Daoy (cell line): ENCODE measurements around the gene AFAP1. TPM values are rescaled to one million over a fixed set of nuclear protein-coding genes. Genes with fewer than 3 reads are reported as not detected.

Experiments
- DNase-seq: peaks from one replicate; pipeline ENCODE4 v3.0.0-alpha.2; 2015; ENCODE audit warnings: low read depth
- total RNA-seq: library from RNA; depleted of rRNA; stranded (reverse); fragments of >200 nt; shearing (Covaris generic); gene quantifications from 2 replicates; pipeline ENCODE4 v1.2.3, GENCODE V29; 2014

Gene AFAP1
- total RNA-seq, 1 experiment from 2014 or later, result 42.0 TPM

- DNase-seq, result no peak
Measured at GRCh38 chr4:7739077-7739917, 200.4 kb downstream of the AFAP1 start.

GRCh38 chr4:7738458-7739076 is 201.1 kb downstream of the AFAP1 start:
- no peak for DNase-seq

- DNase-seq, result no peak
Measured at GRCh38 chr4:7737752-7738457, 201.8 kb downstream of the AFAP1 start.

- no peak for DNase-seq
Measured at GRCh38 chr4:7737268-7737645, 202.4 kb downstream of the AFAP1 start.

GRCh38 chr4:7736436-7737267 is 203.0 kb downstream of the AFAP1 start:
- no peak for DNase-seq

- no peak for DNase-seq
Measured at GRCh38 chr4:7735961-7736360, 203.7 kb downstream of the AFAP1 start.

- DNase-seq, result no peak
Measured at GRCh38 chr4:7735395-7735794, 204.3 kb downstream of the AFAP1 start.

GRCh38 chr4:7734651-7735260 is 204.9 kb downstream of the AFAP1 start:
- no peak for DNase-seq

GRCh38 chr4:7733801-7734650 is 205.6 kb downstream of the AFAP1 start:
- no peak for DNase-seq

GRCh38 chr4:7733201-7733600 is 206.5 kb downstream of the AFAP1 start:
- no peak for DNase-seq

GRCh38 chr4:7732263-7732662 is 207.4 kb downstream of the AFAP1 start:
- no peak for DNase-seq

- no peak for DNase-seq
Measured at GRCh38 chr4:7731437-7731836, 208.2 kb downstream of the AFAP1 start.

GRCh38 chr4:7727749-7728148 is 211.9 kb downstream of the AFAP1 start:
- DNase-seq, result no peak

GRCh38 chr4:7726665-7727413 is 212.8 kb downstream of the AFAP1 start:
- DNase-seq, result no peak

- DNase-seq, result peak; percentile 92
Measured at GRCh38 chr4:7725951-7726350, 213.7 kb downstream of the AFAP1 start.

GRCh38 chr4:7723625-7724024 is 216.0 kb downstream of the AFAP1 start:
- no peak for DNase-seq

- no peak for DNase-seq
Measured at GRCh38 chr4:7722766-7723387, 216.8 kb downstream of the AFAP1 start.

GRCh38 chr4:7721984-7722551 is 217.6 kb downstream of the AFAP1 start:
- peak; percentile 40 for DNase-seq
